ENCODE measurements around the gene INHBC.

INHBC gene

GRCh38 chr12:57455374-57456144 is 21.0 kb downstream of the INHBC start:
- DNase-seq = no peak

- peak in 3 of 5 experiments; percentile 14 to 67 (median 19) for DNase-seq
These were observed 21.6 kb downstream of the INHBC start for GRCh38 chr12:57456145-57456700.

GRCh38 chr12:57456737-57457490 is 22.3 kb downstream of the INHBC start:
- no peak for DNase-seq

- DNase-seq = no peak
These were observed 24.1 kb downstream of the INHBC start for GRCh38 chr12:57458665-57459054.

GRCh38 chr12:57459055-57459749 is 24.6 kb downstream of the INHBC start:
- DNase-seq = peak; percentile 67 to 95 (median 88)

GRCh38 chr12:57459750-57460467 is 25.3 kb downstream of the INHBC start, which contains the start of gene GLI1:
GLI1 (plus strand) TSS chr12:57459785; CDS start chr12:57463692, 3,907 bp downstream.
- DNase-seq = no peak

GRCh38 chr12:57460468-57460784 is 25.8 kb downstream of the INHBC start:
- peak in 1 of 5 experiments; percentile 31 for DNase-seq

- DNase-seq = no peak
These were observed 26.3 kb downstream of the INHBC start for GRCh38 chr12:57460841-57461275.

- DNase-seq = peak in 1 of 5 experiments; percentile 33
These were observed 26.8 kb downstream of the INHBC start for GRCh38 chr12:57461276-57461916.

- no peak for DNase-seq
These were observed 27.3 kb downstream of the INHBC start for GRCh38 chr12:57461917-57462250.

GRCh38 chr12:57462251-57462911 is 27.8 kb downstream of the INHBC start:
- peak; percentile 64 to 87 (median 81) for DNase-seq

GRCh38 chr12:57462912-57463253 is 28.3 kb downstream of the INHBC start:
- DNase-seq = no peak

GRCh38 chr12:57464569-57464968 is 30.0 kb downstream of the INHBC start:
- no peak for DNase-seq

GRCh38 chr12:57465030-57465746 is 30.6 kb downstream of the INHBC start:
- no peak for DNase-seq

GRCh38 chr12:57465747-57466505 is 31.3 kb downstream of the INHBC start:
- DNase-seq = no peak

- DNase-seq = no peak
These were observed 32.8 kb downstream of the INHBC start for GRCh38 chr12:57467212-57467874.

GRCh38 chr12:57467915-57468314 is 33.3 kb downstream of the INHBC start:
- no peak for DNase-seq

GRCh38 chr12:57469296-57470164 is 34.9 kb downstream of the INHBC start:
- no peak for DNase-seq

All from T-helper 2 cell (primary cell).